Neutrophil (primary cell): ENCODE measurements around the gene UBASH3B.

Experiments
- H3K27ac ChIP-seq: fragments of 200-600 bp; sonication (generic); 2 replicates; pipeline ENCODE4 v1.5.1; 2016; ENCODE audit warnings: mild to moderate bottlenecking, moderate library complexity
- H3K27me3 ChIP-seq: fragments of 200-600 bp; sonication (generic); 2 replicates; pipeline ENCODE4 v1.6.0; 2016; ENCODE audit warnings: mild to moderate bottlenecking
- H3K36me3 ChIP-seq: fragments of 200-600 bp; sonication (generic); 2 replicates; pipeline ENCODE4 v1.5.1; 2017
- H3K4me1 ChIP-seq, 2 experiments: fragments of 200-600 bp in 1 of 2; sonication (generic) in 1 of 2; 1 replicate in 1 of 2; 2 replicates in 1 of 2; pipeline versions ENCODE4 v1.5.1 to v1.6.1; 2013 to 2016; ENCODE audit warnings: low read depth in 1 of 2, low read length in 1 of 2, mild to moderate bottlenecking in 1 of 2, moderate library complexity in 1 of 2; ENCODE audit not compliant: control insufficient read depth in 1 of 2, insufficient read depth in 1 of 2
- H3K4me3 ChIP-seq, 2 experiments: fragments of 200-600 bp in 1 of 2; sonication (generic) in 1 of 2; 1 replicate in 1 of 2; 2 replicates in 1 of 2; pipeline ENCODE4 v1.5.1; 2013 to 2016; ENCODE audit warnings: low read depth in 1 of 2, low read length in 1 of 2, mild to moderate bottlenecking in 1 of 2, moderate library complexity in 1 of 2
- H3K9me3 ChIP-seq: fragments of 200-600 bp; sonication (generic); 2 replicates; pipeline ENCODE4 v1.5.1; 2016
- CTCF ChIP-seq: fragments of 200-600 bp; sonication (generic); IDR thresholded peaks from 2 replicates; pipeline ENCODE4 v1.5.1; 2016; ENCODE audit warnings: antibody characterized with exemption

The UBASH3B gene

GRCh38 chr11:122705396-122705795 lies 49.9 kb downstream of the UBASH3B start:
- H3K27me3 ChIP-seq: no peaks in the 10 kb centered on the region
- no peaks in the 10 kb centered on the region for H3K4me1 ChIP-seq
- H3K27ac ChIP-seq: no peak overlapping the region

GRCh38 chr11:122706291-122707088 lies 51.0 kb downstream of the UBASH3B start:
- Histone ChIP-seq H3K9me3 (no peaks in the 10 kb centered on the region), H3K4me3 (no peak overlapping the region), H3K27ac (peak overlapping the region; percentile 15), H3K36me3 (no peaks in the 10 kb centered on the region), H3K27me3 (no peaks in the 10 kb centered on the region), H3K4me1 (no peaks in the 10 kb centered on the region)
- TF ChIP-seq CTCF: no peak

More at GRCh38 chr11:122705396-122705795, 49.9 kb downstream of the UBASH3B start:
- no peak for TF ChIP-seq CTCF
- Histone ChIP-seq H3K4me3 (no peak overlapping the region), H3K9me3 (no peaks in the 10 kb centered on the region), H3K36me3 (no peaks in the 10 kb centered on the region)

- Histone ChIP-seq H3K4me1 (peaks cover 0 to 5% of the 10 kb centered on the region in 2 experiments), H3K9me3 (no peaks in the 10 kb centered on the region), H3K4me3 (no peak overlapping the region), H3K27ac (peak overlapping the region; percentile 15), H3K27me3 (no peaks in the 10 kb centered on the region), H3K36me3 (no peaks in the 10 kb centered on the region)
- TF ChIP-seq CTCF: no peak
These were observed 51.6 kb downstream of the UBASH3B start for GRCh38 chr11:122707111-122707510.

- Histone ChIP-seq H3K27ac (no peak overlapping the region), H3K4me1 (peaks cover 0 to 8% of the 10 kb centered on the region in 2 experiments), H3K4me3 (no peak overlapping the region), H3K36me3 (no peaks in the 10 kb centered on the region), H3K9me3 (no peaks in the 10 kb centered on the region), H3K27me3 (no peaks in the 10 kb centered on the region)
- no peak for TF ChIP-seq CTCF
These were observed 52.4 kb downstream of the UBASH3B start for GRCh38 chr11:122707901-122708300.

- no peaks in the 10 kb centered on the region for H3K9me3 ChIP-seq
- H3K27me3 ChIP-seq: no peaks in the 10 kb centered on the region
- peaks cover 12 to 20% of the 10 kb centered on the region in 2 experiments for H3K4me1 ChIP-seq
- no peak overlapping the region for H3K27ac ChIP-seq
- H3K4me3 ChIP-seq: no peak overlapping the region
- H3K36me3 ChIP-seq: no peaks in the 10 kb centered on the region
- no peak for TF ChIP-seq CTCF
These were observed 53.7 kb downstream of the UBASH3B start for GRCh38 chr11:122709039-122709760.
